GM18909 (cell line): ENCODE data around the gene ADAM15.
A peak's percentile ranks its signal among the peaks of the same experiment; 100 is the strongest.

Experiments
- ATAC-seq: cut with Tn5 transposase; IDR thresholded peaks from one replicate; pipeline ENCODE4 v1.9.1; 2021; ENCODE audit warnings: mild to moderate bottlenecking; ENCODE audit not compliant: unreplicated experiment, poor library complexity

The ADAM15 gene

GRCh38 chr1:155011437-155012025 lies 39.6 kb upstream of the ADAM15 start:
- no peak for ATAC-seq

GRCh38 chr1:155012026-155012546 lies 39.0 kb upstream of the ADAM15 start:
- ATAC-seq, result no peak

- ATAC-seq, result no peak
Measured at GRCh38 chr1:155012776-155013602, 38.1 kb upstream of the ADAM15 start.

GRCh38 chr1:155013632-155014031 lies 37.5 kb upstream of the ADAM15 start:
- no peak for ATAC-seq

- no peak for ATAC-seq
Measured at GRCh38 chr1:155014709-155015508, 36.2 kb upstream of the ADAM15 start.

- ATAC-seq, result no peak
Measured at GRCh38 chr1:155015527-155016230, 35.4 kb upstream of the ADAM15 start.

GRCh38 chr1:155016231-155016831 lies 34.8 kb upstream of the ADAM15 start:
- ATAC-seq, result no peak

GRCh38 chr1:155017041-155017945 lies 33.8 kb upstream of the ADAM15 start:
- ATAC-seq, result peak; percentile 76

- no peak for ATAC-seq
Measured at GRCh38 chr1:155017946-155018316, 33.2 kb upstream of the ADAM15 start.

- ATAC-seq, result no peak
Measured at GRCh38 chr1:155018617-155019348, 32.3 kb upstream of the ADAM15 start.

GRCh38 chr1:155019377-155020245 lies 31.5 kb upstream of the ADAM15 start:
- ATAC-seq, result no peak

- no peak for ATAC-seq
Measured at GRCh38 chr1:155022136-155022926, 28.8 kb upstream of the ADAM15 start.

GRCh38 chr1:155022927-155023236 lies 28.2 kb upstream of the ADAM15 start:
- no peak for ATAC-seq

- no peak for ATAC-seq
Measured at GRCh38 chr1:155023627-155024026, 27.5 kb upstream of the ADAM15 start.

GRCh38 chr1:155024315-155024714 lies 26.8 kb upstream of the ADAM15 start:
- ATAC-seq, result no peak

- no peak for ATAC-seq
Measured at GRCh38 chr1:155026154-155026553, 25.0 kb upstream of the ADAM15 start.

- ATAC-seq, result no peak
Measured at GRCh38 chr1:155026588-155026987, 24.5 kb upstream of the ADAM15 start.
